GM13977 (cell line): ENCODE measurements around the gene TUBB6.

ENCODE experiments used
- DNase-seq: peaks from one replicate; pipeline ENCODE4 v3.0.0; 2012; ENCODE audit warnings: low spot score
- CTCF ChIP-seq: IDR thresholded peaks from 2 replicates; pipeline ENCODE4 v1.5.1; 2012; ENCODE audit warnings: mild to moderate bottlenecking, control low read depth; ENCODE audit not compliant: insufficient read depth; ENCODE audit errors: extremely low read depth, missing control alignments
- in situ Hi-C: fragments of 300-500 bp; cut with MboI; formaldehyde crosslinking; loops from one replicate; pipeline ENCODE4 v1.12.0; 2022; ENCODE audit warnings: low sequenced_read_pairs, low pct_unique_long_range_greater_than_20kb, mixed read lengths, inconsistent platforms; ENCODE audit not compliant: unreplicated experiment

The TUBB6 gene

GRCh38 chr18:12314591-12315305, 6.7 kb downstream of the TUBB6 start:
- in situ Hi-C loops = no loop called here
- no peak for TF ChIP-seq CTCF
- no peak for DNase-seq

- TF ChIP-seq CTCF = no peak
- no peak for DNase-seq
- in situ Hi-C loops = no loop called here
Measured at GRCh38 chr18:12315490-12315889, 7.4 kb downstream of the TUBB6 start.

- DNase-seq = no peak
- in situ Hi-C loops = no loop called here
Measured at GRCh38 chr18:12315911-12316310, 7.9 kb downstream of the TUBB6 start.

GRCh38 chr18:12317664-12318333, 9.8 kb downstream of the TUBB6 start:
- no peak for TF ChIP-seq CTCF
- no peak for DNase-seq
- in situ Hi-C loops = no loop called here

More at GRCh38 chr18:12315911-12316310, 7.9 kb downstream of the TUBB6 start:
- TF ChIP-seq CTCF = no peak

- in situ Hi-C loops = no loop called here
- no peak for DNase-seq
- no peak for TF ChIP-seq CTCF
Measured at GRCh38 chr18:12318334-12318697, 10.3 kb downstream of the TUBB6 start.

- DNase-seq = no peak
- in situ Hi-C loops = no loop called here
- no peak for TF ChIP-seq CTCF
Measured at GRCh38 chr18:12318857-12319256, 10.8 kb downstream of the TUBB6 start.

- in situ Hi-C loops = no loop called here
- DNase-seq = no peak
- no peak for TF ChIP-seq CTCF
Measured at GRCh38 chr18:12321333-12321732, 13.3 kb downstream of the TUBB6 start.
